Loucy (cell line): ENCODE measurements around the gene ABCB7.

Experiments
- EZH2phosphoT487 ChIP-seq: fragments of 200-600 bp; IDR thresholded peaks from 2 replicates; pipeline ENCODE4 v1.6.1; 2018; ENCODE audit warnings: antibody characterized with exemption, mild to moderate bottlenecking, moderate library complexity, borderline replicate concordance
- TF ChIP-seq, protein P1 (sequence below): fragments of 200-600 bp; sonication (generic); conservative IDR thresholded peaks from 2 replicates; pipeline ENCODE4 v1.5.1; 2014; ENCODE audit warnings: mild to moderate bottlenecking, antibody characterized with exemption, low read length

GRCh38 chrX:75151827-75152592, 4.1 kb downstream of the ABCB7 start:
- TF ChIP-seq, protein P1, sequence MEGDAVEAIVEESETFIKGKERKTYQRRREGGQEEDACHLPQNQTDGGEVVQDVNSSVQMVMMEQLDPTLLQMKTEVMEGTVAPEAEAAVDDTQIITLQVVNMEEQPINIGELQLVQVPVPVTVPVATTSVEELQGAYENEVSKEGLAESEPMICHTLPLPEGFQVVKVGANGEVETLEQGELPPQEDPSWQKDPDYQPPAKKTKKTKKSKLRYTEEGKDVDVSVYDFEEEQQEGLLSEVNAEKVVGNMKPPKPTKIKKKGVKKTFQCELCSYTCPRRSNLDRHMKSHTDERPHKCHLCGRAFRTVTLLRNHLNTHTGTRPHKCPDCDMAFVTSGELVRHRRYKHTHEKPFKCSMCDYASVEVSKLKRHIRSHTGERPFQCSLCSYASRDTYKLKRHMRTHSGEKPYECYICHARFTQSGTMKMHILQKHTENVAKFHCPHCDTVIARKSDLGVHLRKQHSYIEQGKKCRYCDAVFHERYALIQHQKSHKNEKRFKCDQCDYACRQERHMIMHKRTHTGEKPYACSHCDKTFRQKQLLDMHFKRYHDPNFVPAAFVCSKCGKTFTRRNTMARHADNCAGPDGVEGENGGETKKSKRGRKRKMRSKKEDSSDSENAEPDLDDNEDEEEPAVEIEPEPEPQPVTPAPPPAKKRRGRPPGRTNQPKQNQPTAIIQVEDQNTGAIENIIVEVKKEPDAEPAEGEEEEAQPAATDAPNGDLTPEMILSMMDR: no peak
- TF ChIP-seq EZH2phosphoT487: no peak
